Activated CD8-positive, alpha-beta memory T cell treated with anti-CD3 and anti-CD28 coated beads for 1 hour (primary cell): ENCODE data around the gene PP2D1.
"Not testable (repeated sequence)": the region's sequence is repeated elsewhere in the genome, so short reads cannot be mapped to it uniquely, and the experiment has no call there.

Experiments
- DNase-seq, 2 donors: peaks; one replicate each; pipeline ENCODE4 v3.0.0-alpha.2; 2020; ENCODE audit warnings: low read depth in 1 of 2; ENCODE audit errors: extremely low read depth in 1 of 2

Gene PP2D1, protein sequence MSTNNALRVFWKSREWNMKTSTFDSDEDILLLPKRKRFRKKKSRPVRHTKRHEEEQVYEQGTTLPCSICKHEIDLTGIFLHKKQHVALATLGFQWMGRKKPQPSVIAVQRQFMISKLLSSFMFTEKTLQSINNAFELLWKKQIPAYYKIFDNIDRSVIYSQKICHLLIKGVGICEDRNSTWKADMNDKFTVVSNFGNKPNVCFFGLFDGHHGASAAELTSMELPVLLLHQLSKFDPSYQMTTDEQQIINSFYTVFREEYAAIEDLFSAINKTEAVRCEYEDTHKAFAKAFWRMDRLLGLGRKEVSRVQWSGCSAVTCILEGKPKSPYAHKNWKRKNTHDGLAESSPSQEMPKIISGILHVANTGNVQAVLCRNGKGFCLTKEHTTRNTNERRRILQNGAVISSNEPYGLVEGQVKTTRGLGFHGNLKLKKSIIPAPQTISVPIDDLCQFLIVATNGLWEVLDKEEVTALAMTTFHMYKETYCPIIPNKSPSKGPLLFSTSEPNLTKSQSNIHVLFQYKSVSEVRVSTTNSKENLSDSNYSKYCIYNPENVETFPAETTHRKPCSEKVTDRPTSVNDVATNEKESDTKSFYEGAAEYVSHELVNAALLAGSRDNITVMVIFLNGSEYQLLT

GRCh38 chr3:20012164-20012563 is at the start of gene PP2D1:
PP2D1 (minus strand) TSS chr3:20012264; CDS start chr3:20012072, 192 bp downstream.
- no peak for DNase-seq

- no peak for DNase-seq
Observed at GRCh38 chr3:20060974-20061685, 49.1 kb upstream of the PP2D1 start.

DNA sequence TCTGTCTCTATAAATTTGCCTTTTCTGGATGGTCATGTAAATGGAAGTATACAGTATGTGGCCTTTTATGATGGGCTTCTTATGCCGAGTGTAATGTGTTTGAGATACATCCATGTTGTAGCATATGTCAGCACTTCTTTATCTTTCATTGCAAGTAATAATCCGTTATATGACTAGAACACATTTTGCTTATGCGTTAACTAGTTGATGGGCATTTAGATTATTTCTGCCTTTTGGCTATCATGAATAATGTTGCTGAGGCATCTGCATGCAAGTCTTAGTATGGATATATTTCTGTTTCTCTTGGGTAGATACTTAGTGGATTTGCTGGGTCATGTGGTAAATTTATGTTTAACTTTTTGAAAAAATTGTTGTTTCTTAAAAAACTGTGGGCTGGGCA is 47.9 kb upstream of the PP2D1 start:
- no peak for DNase-seq

GRCh38 chr3:20057612-20058180 is 45.6 kb upstream of the PP2D1 start:
- DNase-seq = no peak

GRCh38 chr3:20056725-20057611 is 44.9 kb upstream of the PP2D1 start:
- DNase-seq = no peak

- no peak for DNase-seq
Observed at GRCh38 chr3:20055842-20056241, 43.8 kb upstream of the PP2D1 start.

DNA sequence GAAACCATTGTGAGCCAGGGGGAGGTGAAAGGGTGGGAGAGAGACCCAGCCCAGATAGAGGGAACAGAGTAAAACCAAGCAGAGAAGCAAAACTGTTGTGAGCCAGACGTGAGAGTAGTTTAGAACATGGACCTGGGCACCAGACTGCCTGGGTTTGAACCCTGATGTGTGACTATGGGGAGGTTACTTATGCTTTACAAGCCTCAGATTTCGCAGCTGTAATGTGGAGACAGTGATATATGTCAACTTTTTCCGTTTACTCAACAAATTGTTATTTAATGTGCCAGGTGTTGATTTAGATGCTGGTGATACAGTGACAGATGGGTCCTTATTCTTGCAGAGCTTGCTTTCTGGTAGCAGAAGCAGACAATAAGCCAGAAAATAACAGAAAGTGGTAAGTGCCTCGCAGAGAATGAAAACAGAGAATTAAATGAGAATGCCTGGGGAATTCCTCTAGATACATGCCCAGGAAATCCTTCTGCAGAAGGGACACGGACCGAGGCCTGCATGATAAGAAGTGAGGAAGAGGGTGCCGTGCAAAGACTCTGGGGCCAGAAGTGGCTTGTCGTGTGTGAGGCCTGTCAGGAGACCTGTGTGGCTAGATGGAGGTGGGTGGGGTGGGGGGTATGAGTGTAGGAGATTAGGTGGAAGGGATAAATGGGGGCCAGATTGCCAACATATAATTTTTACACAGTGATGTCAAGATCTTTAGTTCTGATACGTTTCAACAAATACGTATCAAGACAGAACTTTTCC is 43.1 kb upstream of the PP2D1 start:
- DNase-seq = no peak

- DNase-seq = peak in 1 of 2 donors; percentile 40
Observed at GRCh38 chr3:20054549-20054987, 42.5 kb upstream of the PP2D1 start.

- no peak for DNase-seq
Observed at GRCh38 chr3:20052851-20053250, 40.8 kb upstream of the PP2D1 start.

DNA sequence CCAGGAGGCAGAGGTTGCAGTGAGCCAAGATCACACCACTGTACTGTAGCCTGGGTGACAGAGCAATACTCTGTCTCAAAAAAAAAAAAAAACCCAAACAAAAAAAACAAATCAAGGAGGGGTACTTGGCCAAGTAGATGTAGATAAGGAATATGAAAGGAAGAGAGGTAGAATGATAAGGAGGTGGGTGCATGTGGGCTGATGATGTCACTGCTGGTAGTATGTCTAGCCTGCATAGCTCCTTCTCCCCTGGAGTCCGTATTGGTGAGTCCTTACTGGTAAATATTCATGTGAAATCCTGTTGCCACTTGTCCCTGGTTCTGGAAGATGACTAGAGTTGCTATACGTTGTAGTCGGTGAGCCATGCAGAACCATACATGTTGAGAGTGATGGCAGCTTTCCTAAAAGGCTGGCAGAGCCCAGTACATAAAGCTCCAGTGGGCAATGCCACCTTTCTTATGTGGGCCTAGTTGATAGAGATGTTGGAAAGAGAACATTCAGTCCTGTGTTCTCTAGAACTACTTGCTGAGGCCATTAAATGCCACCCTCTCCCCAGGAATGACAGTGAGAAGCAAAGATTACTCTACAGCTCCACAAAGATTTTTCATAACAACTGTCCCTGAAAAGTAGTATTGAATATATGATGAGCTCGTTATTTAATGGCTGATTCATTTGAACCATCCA is 39.2 kb upstream of the PP2D1 start:
- no peak for DNase-seq

GRCh38 chr3:20047976-20048883 is 36.2 kb upstream of the PP2D1 start:
- no peak for DNase-seq

DNA sequence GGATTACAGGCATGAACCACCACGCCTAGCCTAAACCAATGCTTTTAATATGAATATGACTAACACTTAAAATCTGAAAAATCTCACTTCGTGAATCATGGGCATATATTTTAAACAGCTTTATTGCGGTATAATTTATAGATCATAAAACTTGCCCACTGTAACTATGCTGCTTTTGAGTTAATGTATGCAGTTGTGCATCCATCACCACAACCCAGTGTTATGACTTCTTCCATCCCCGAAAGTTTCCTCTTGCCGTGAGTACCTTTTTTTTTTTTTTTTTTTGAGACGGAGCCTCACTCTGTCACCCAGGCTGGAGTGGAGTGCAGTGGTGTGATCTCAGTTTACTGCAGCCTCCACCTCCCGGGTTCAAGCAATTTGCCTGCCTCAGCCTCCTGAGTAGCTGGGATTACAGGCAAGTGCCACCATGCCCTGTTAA is 35.3 kb upstream of the PP2D1 start:
- DNase-seq = no peak

DNA sequence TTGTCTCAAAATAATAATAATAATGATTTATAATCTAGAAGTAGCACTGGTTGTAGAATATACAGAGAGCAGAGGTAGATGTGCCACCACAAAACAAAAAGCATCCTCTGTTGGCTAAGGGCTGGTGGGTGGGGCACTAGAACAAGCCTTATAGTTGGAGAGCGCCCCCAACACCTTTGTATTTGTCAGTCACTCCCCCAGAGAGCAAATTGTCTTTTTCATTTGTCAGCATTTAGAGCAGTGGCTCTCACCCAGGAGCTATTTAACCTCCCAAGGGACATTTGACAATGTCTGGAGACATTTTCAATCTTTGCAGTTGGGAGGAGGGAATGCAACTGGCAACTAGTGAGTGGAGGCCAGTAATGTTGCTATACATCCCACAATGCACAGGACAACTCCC is 34.5 kb upstream of the PP2D1 start:
- no peak for DNase-seq

DNA sequence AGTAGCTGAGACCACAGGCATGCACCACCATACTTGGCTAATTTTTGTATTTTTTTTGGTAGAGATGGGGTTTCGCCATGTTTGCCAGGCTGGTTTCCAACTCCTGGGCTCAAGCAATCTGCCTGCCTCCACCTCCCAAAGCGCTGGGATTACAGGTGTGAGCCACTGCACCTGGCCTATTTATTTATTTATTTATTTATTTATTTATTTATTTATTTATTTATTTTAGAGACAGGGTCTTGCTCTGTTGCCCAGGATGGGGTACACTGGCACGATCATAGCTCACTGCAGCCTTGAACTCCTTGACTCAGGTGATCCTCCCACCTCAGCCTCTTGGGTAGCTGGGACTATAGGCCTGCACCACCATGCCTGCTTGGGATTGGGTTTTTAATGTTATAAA is 33.1 kb upstream of the PP2D1 start:
- not testable (repeated sequence) for DNase-seq

GRCh38 chr3:20043825-20044224 is 31.8 kb upstream of the PP2D1 start:
- DNase-seq = no peak

GRCh38 chr3:20043396-20043795 is 31.3 kb upstream of the PP2D1 start:
- DNase-seq = peak in 1 of 2 donors; percentile 24

DNA sequence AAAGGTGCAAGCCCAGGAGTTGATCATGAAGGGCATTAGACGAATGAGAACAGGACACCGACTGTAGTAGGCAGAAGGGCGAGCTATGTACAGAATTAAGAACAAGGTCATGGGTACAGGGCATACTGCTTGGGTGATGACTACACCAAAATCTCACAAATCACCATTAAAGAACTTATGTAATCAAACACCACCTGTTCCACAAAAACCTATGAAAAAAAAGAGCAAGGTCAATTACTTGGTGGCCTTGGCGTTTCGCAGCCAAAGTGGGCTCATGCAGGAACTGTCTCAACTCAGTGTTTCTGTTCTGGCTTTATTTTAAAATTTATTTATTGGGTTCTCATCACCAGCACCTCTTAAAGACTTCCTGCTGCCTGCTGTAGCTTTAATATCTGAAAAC is 30.3 kb upstream of the PP2D1 start:
- DNase-seq = no peak

- DNase-seq = peak; percentile 44 to 64
Observed at GRCh38 chr3:20041197-20041780, 29.2 kb upstream of the PP2D1 start.
